B cell (primary cell): ENCODE measurements around the gene CYP4F22. TPM values are rescaled to one million over a fixed set of nuclear protein-coding genes. Genes with fewer than 3 reads are reported as not detected.
"Not testable (repeated sequence)": the region's sequence is repeated elsewhere in the genome, so short reads cannot be mapped to it uniquely, and the experiment has no call there.

Source experiments
- ATAC-seq: fragments of 200-7000 bp; cut with Tn5 transposase; one replicate; pipeline ENCODE4 v1.10.0; 2021; ENCODE audit warnings: low read depth, mild to moderate bottlenecking, moderate number of reproducible peaks, moderate library complexity
- CTCF ChIA-PET: fragments of 350-600 bp; sonication (Branson Sonifier 250); formaldehyde crosslinking; loops from one replicate; lab custom pipeline; 2021; ENCODE audit warnings: antibody characterized with exemption, inconsistent platforms; lab: Charles Lee
- POLR2A ChIA-PET: fragments of 350-600 bp; sonication (Branson Sonifier 250); formaldehyde crosslinking; loops from one replicate; lab custom pipeline; 2021; ENCODE audit warnings: antibody characterized with exemption; lab: Charles Lee
- DNase-seq: peaks from one replicate; pipeline ENCODE4 v3.0.0; 2013
- H2AFZ ChIP-seq: 2 replicates; pipeline ENCODE4 v1.6.1; 2012; ENCODE audit warnings: mild to moderate bottlenecking, low read depth, low read length; ENCODE audit not compliant: insufficient read depth, poor library complexity, severe bottlenecking
- H3K27ac ChIP-seq, 2 donors: 1 replicate in 1 of 2; 2 replicates in 1 of 2; pipeline ENCODE4 v1.5.1; 2012 to 2013; ENCODE audit warnings: low read length in 2 of 2, mild to moderate bottlenecking in 2 of 2, moderate library complexity in 1 of 2
- H3K27me3 ChIP-seq, 4 experiments: fragments of 200-600 bp in 1 of 4; sonication (generic) in 1 of 4; replicated peaks in 1 of 4; 1 replicate in 2 of 4; 2 replicates in 2 of 4; pipeline versions ENCODE4 v1.6.1 to v1.7.0; 2013 to 2016; ENCODE audit warnings: low read length in 3 of 4, mild to moderate bottlenecking in 2 of 4, mixed read lengths in 1 of 4, moderate library complexity in 1 of 4; ENCODE audit not compliant: insufficient read depth in 4 of 4, control insufficient read depth in 3 of 4; ENCODE audit errors: control extremely low read depth in 1 of 4
- H3K36me3 ChIP-seq, 2 experiments: replicated peaks in 1 of 2; 1 replicate in 1 of 2; 2 replicates in 1 of 2; pipeline versions ENCODE4 v1.6.1 to v1.7.1; 2013; ENCODE audit warnings: low read length in 1 of 2; ENCODE audit not compliant: insufficient read depth in 2 of 2, control insufficient read depth in 1 of 2; ENCODE audit errors: control extremely low read depth in 1 of 2, extremely low read depth in 1 of 2
- H3K4me1 ChIP-seq, 2 donors: fragments of 200-600 bp in 1 of 2; sonication (generic) in 1 of 2; 1 replicate in 1 of 2; 2 replicates in 1 of 2; pipeline versions ENCODE4 v1.5.1 to v1.6.1; 2013 to 2017; ENCODE audit warnings: low read length in 2 of 2; ENCODE audit not compliant: control insufficient read depth in 2 of 2, insufficient read depth in 2 of 2
- H3K4me2 ChIP-seq: replicated peaks from 2 replicates; pipeline ENCODE3; 2012; ENCODE audit warnings: mild to moderate bottlenecking, low read depth, low read length; ENCODE audit not compliant: poor library complexity, severe bottlenecking
- H3K4me3 ChIP-seq, 5 experiments: fragments of 200-600 bp in 1 of 5; sonication (generic) in 1 of 5; 1 replicate in 3 of 5; 2 replicates in 2 of 5; pipeline versions ENCODE4 v1.5.1 to v1.7.0; 2011 to 2016; ENCODE audit warnings: low read length in 4 of 5, mild to moderate bottlenecking in 4 of 5, low read depth in 2 of 5, control low read depth in 1 of 5, moderate library complexity in 1 of 5; ENCODE audit not compliant: insufficient read depth in 1 of 5; ENCODE audit errors: control extremely low read depth in 1 of 5, extremely low read depth in 1 of 5
- H3K79me2 ChIP-seq: fragments of 200-600 bp; sonication (generic); one replicate; pipeline ENCODE4 v1.6.0; 2016; ENCODE audit warnings: low read length; ENCODE audit not compliant: control insufficient read depth, insufficient read depth
- H3K9ac ChIP-seq: fragments of 200-600 bp; sonication (generic); 2 replicates; pipeline ENCODE4 v1.6.1; 2017; ENCODE audit warnings: mild to moderate bottlenecking, low read length, moderate library complexity
- H3K9me3 ChIP-seq, 3 donors: one replicate each; pipeline versions ENCODE4 v1.6.1 to v1.7.1; 2013; ENCODE audit warnings: low read length in 2 of 3; ENCODE audit not compliant: control insufficient read depth in 2 of 3, insufficient read depth in 1 of 3; ENCODE audit errors: control extremely low read depth in 1 of 3
- H4K20me1 ChIP-seq: 2 replicates; pipeline ENCODE4 v1.6.0; 2012; ENCODE audit warnings: mild to moderate bottlenecking, low read length; ENCODE audit not compliant: insufficient read depth, control insufficient read depth, poor library complexity, severe bottlenecking
- H3K27ac Mint-ChIP-seq: one replicate; pipeline ENCODE4 v1.8.0; 2021; ENCODE audit warnings: mixed read lengths
- H3K27me3 Mint-ChIP-seq: one replicate; pipeline ENCODE4 v1.8.0; 2021; ENCODE audit warnings: mixed read lengths
- H3K4me1 Mint-ChIP-seq: one replicate; pipeline ENCODE4 v1.8.0; 2021; ENCODE audit warnings: mixed read lengths
- H3K4me3 Mint-ChIP-seq: one replicate; pipeline ENCODE4 v1.8.0; 2021; ENCODE audit warnings: mixed read lengths
- H3K9me3 Mint-ChIP-seq: one replicate; pipeline ENCODE4 v1.8.0; 2022; ENCODE audit warnings: mixed read lengths; ENCODE audit not compliant: insufficient read depth
- CTCF ChIP-seq: fragments of 200-600 bp; IDR thresholded peaks from one replicate; pipeline ENCODE4 v1.8.0; 2022; ENCODE audit warnings: antibody characterized with exemption, mild to moderate bottlenecking
- EZH2 ChIP-seq: IDR thresholded peaks from 2 replicates; pipeline ENCODE4 v1.6.1; 2012; ENCODE audit warnings: borderline replicate concordance, low read depth, mild to moderate bottlenecking, moderate library complexity, low read length; ENCODE audit not compliant: insufficient read depth, poor library complexity, severe bottlenecking
- WGBS: methylation state at CpG from one replicate; pipeline ENCODE4 v1.1.5; 2013; ENCODE audit warnings: missing lambda C conversion rate; ENCODE audit not compliant: insufficient coverage; 5-methylcytosine and 5-hydroxymethylcytosine counted together
- intact Hi-C: fragments of 100-400 bp; cut with micrococcal nuclease; formaldehyde crosslinking; loops from one replicate; pipeline ENCODE4 v1.10.0; 2022
- polyA plus RNA-seq: library from polyadenylated mRNA; depleted of rRNA; stranded (reverse); fragments of >200 nt; gene quantifications from 2 replicates; pipeline ENCODE4 v1.2.3, GENCODE V29; 2012
- total RNA-seq, 2 donors: library from RNA; stranded (reverse); fragments of 120-200 nt in 1 of 2; gene quantifications; 1 replicate in 1 of 2; 2 replicates in 1 of 2; pipeline versions ENCODE4 v1.2.3 to v1.2.4, GENCODE V29; 2013 to 2022

Gene CYP4F22
- total and polyA plus RNA-seq, 2 donors (not counting 1 experiment from before 2014, with no cell fraction given) = 0.03 TPM; not detected in 1

DNA sequence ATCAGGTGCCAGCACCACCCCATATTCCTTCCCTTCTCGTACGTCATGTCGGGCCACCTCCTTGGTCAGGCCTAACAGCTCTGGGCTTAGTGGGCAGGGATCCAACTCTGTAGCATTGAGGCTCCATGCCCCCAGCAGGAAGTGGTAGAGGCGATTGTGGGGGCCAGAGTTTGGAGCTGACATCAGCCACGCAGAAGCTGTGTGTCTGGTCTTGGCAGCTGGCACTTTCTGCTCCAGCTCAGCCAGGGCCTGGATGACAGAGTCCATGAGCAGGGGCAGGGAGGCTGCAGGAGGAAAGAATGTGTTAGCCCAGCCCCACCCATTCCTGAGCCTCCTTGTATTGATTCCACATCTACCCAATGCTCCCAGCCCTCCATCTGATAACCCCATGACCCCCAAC lies 32.0 kb upstream of the CYP4F22 start:
- intact Hi-C loops = no loop called here
- no peak overlapping the region for H3K9ac ChIP-seq
- Mint-ChIP-seq H3K4me1 (no peaks in the 10 kb centered on the region), H3K9me3 (no peaks in the 10 kb centered on the region), H3K27me3 (peaks cover 9% of the 10 kb centered on the region), H3K27ac (no peak overlapping the region), H3K4me3 (no peak overlapping the region)
- no peak overlapping the region for H3K4me3 ChIP-seq
- no peak overlapping the region for H3K4me2 ChIP-seq
- 49% methylated on average over 4 of the region's 5 CpGs for WGBS
- H3K79me2 ChIP-seq = no peaks in the 10 kb centered on the region
- H4K20me1 ChIP-seq = no peaks in the 10 kb centered on the region
- no peak for ATAC-seq
- no peaks in the 10 kb centered on the region for H3K4me1 ChIP-seq
- H3K27me3 ChIP-seq = peaks cover 0 to 3% (median 0%) of the 10 kb centered on the region in 4 experiments
- TF ChIP-seq EZH2 (no peak), CTCF (no peak)
- no peak overlapping the region for H3K27ac ChIP-seq
- H3K36me3 ChIP-seq = no peaks in the 10 kb centered on the region
- no peak overlapping the region for H2AFZ ChIP-seq
- DNase-seq = no peak
- ChIA-PET CTCF (no interaction called here), POLR2A (no interaction called here)
- H3K9me3 ChIP-seq = peaks cover 0 to 14% (median 0%) of the 10 kb centered on the region in 3 donors

DNA sequence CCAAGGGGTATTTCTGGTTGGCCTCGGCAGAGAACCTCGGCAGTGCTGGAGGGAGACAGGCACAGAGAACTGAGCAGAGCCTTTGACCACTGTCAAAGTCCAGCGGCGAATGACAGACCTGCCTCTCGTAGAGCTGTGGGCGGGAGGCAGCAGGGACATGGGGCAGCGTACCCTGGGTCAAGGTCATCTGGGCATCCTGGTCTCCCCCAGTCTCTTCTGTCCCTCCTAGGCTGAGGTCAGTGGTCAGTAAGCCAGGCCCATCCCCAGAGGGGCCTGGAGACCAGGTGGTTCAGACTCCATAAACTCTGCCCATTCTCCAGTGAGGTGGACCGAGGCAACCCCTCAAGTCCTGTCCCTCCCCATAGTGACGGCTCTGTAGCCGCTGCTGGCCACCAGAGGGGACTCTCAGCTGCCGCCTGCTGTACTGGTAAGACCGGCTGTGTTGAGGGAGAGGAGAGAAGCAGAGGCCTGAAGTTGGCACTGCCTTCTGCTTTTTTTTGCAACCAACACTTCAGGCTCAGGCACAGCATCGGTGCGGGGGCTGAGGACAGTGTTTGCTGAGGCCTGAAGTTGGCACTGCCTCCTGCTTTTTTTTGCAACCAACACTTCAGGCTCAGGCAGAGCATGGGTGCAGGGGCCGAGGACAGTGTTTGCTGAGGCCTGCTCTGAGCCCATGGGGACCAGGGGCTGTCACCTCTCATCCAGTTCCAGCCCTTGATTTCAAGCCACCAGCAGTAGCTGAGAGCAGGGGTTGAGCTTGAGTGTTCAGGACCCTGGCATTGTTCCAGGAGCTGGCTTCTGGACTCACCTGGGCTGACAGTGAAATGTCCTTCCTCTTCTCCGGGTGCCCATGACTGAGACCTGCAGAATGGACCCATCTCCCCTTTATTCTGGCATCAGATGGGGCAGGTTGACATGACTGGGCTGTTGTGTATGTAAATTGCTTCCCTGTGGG lies 28.7 kb upstream of the CYP4F22 start, which contains the start of gene PGLYRP2:
TSS of gene PGLYRP2 (minus strand) at position 111 of the 955 bp plus-strand sequence. CDS start 130 bp downstream, outside the sequence.
- no peaks in the 10 kb centered on the region for H3K36me3 ChIP-seq
- TF ChIP-seq EZH2 = no peak
- no peak for TF ChIP-seq CTCF
- no peaks in the 10 kb centered on the region for H3K4me1 ChIP-seq
- H3K9me3 Mint-ChIP-seq = no peaks in the 10 kb centered on the region
- no peaks in the 10 kb centered on the region for H3K4me1 Mint-ChIP-seq
- ChIA-PET POLR2A (no interaction called here), CTCF (no interaction called here)
- no peak within 1 kb of the TSS for H3K9ac ChIP-seq
- H3K79me2 ChIP-seq = no peaks in the 10 kb centered on the region
- no peaks in the 10 kb centered on the region for H4K20me1 ChIP-seq
- H2AFZ ChIP-seq = no peak within 1 kb of the TSS
- H3K27me3 ChIP-seq = no peaks in the 10 kb centered on the region
- DNase-seq (no peak), ATAC-seq (no peak)
- no peak within 1 kb of the TSS for H3K27ac Mint-ChIP-seq
- no peak within 1 kb of the TSS for H3K27ac ChIP-seq
- peaks cover 0 to 10% (median 0%) of the 10 kb centered on the region in 3 donors for H3K9me3 ChIP-seq
- H3K27me3 Mint-ChIP-seq = no peaks in the 10 kb centered on the region
- intact Hi-C loops = no loop called here
- H3K4me3 Mint-ChIP-seq = no peak within 1 kb of the TSS
- no peak within 1 kb of the TSS for H3K4me3 ChIP-seq
- 74% methylated on average over 11 of the region's 16 CpGs for WGBS
- no peak within 1 kb of the TSS for H3K4me2 ChIP-seq

- H3K9me3 ChIP-seq, H3K4me2 ChIP-seq, H3K4me3 Mint-ChIP-seq, intact Hi-C loops, H3K4me1 ChIP-seq, H3K27ac Mint-ChIP-seq, H3K36me3 ChIP-seq, H3K4me3 ChIP-seq, H2AFZ ChIP-seq, H3K27me3 ChIP-seq, H3K9me3 Mint-ChIP-seq, H3K4me1 Mint-ChIP-seq, DNase-seq, H3K79me2 ChIP-seq, H3K27ac ChIP-seq, H3K9ac ChIP-seq, H4K20me1 ChIP-seq, H3K27me3 Mint-ChIP-seq, ATAC-seq, POLR2A ChIA-PET: not testable (repeated sequence)
- CTCF ChIA-PET = interaction anchor here (0.7 kb wide), 1 partner anchor 398 kb away, joined by 3 read pairs; no protein-coding TSS in a partner anchor
- 100% methylated on average over 1 of the region's 7 CpGs for WGBS
Measured at GRCh38 chr19:15480996-15481395, 27.3 kb upstream of the CYP4F22 start.
